ENCODE results near the gene GATA2.

The GATA2 gene

GRCh38 chr3:128464188-128464587, 28.8 kb downstream of the GATA2 start:
- peak; percentile 29 for TF ChIP-seq CTCF (IDR thresholded peaks at IDR 0.05; ENCODE audit: low read depth, low read length, missing control alignments)
- no peak overlapping the region for H3K4me3 ChIP-seq (replicated peaks; ENCODE audit: low read depth, low read length)
- no peak for DNase-seq (ENCODE audit: extremely low read depth, low read depth)

- no peak overlapping the region for H3K4me3 ChIP-seq (replicated peaks; ENCODE audit: low read depth, low read length)
- no peak for TF ChIP-seq CTCF (IDR thresholded peaks at IDR 0.05; ENCODE audit: low read depth, low read length, missing control alignments)
- no peak for DNase-seq (ENCODE audit: extremely low read depth, low read depth)
These were observed 29.2 kb downstream of the GATA2 start for GRCh38 chr3:128463771-128464170.

GRCh38 chr3:128463354-128463753, 29.6 kb downstream of the GATA2 start:
- TF ChIP-seq CTCF (IDR thresholded peaks at IDR 0.05; ENCODE audit: low read depth, low read length, missing control alignments), result no peak

GRCh38 chr3:128462931-128463330, 30.1 kb downstream of the GATA2 start:
- no peak for DNase-seq (ENCODE audit: extremely low read depth, low read depth)
- no peak overlapping the region for H3K4me3 ChIP-seq (replicated peaks; ENCODE audit: low read depth, low read length)
- TF ChIP-seq CTCF (IDR thresholded peaks at IDR 0.05; ENCODE audit: low read depth, low read length, missing control alignments), result no peak

More at GRCh38 chr3:128463354-128463753, 29.6 kb downstream of the GATA2 start:
- no peak overlapping the region for H3K4me3 ChIP-seq (replicated peaks; ENCODE audit: low read depth, low read length)
- no peak for DNase-seq (ENCODE audit: extremely low read depth, low read depth)

GRCh38 chr3:128462341-128462910, 30.6 kb downstream of the GATA2 start:
- no peak for TF ChIP-seq CTCF (IDR thresholded peaks at IDR 0.05; ENCODE audit: low read depth, low read length, missing control alignments)
- H3K4me3 ChIP-seq (replicated peaks; ENCODE audit: low read depth, low read length), result no peak overlapping the region
- no peak for DNase-seq (ENCODE audit: extremely low read depth, low read depth)

- DNase-seq (ENCODE audit: extremely low read depth, low read depth), result no peak
- no peak overlapping the region for H3K4me3 ChIP-seq (replicated peaks; ENCODE audit: low read depth, low read length)
- TF ChIP-seq CTCF (IDR thresholded peaks at IDR 0.05; ENCODE audit: low read depth, low read length, missing control alignments), result no peak
These were observed 31.3 kb downstream of the GATA2 start for GRCh38 chr3:128461731-128462130.

- TF ChIP-seq CTCF (IDR thresholded peaks at IDR 0.05; ENCODE audit: low read depth, low read length, missing control alignments), result no peak
- DNase-seq (ENCODE audit: extremely low read depth, low read depth), result no peak
- no peak overlapping the region for H3K4me3 ChIP-seq (replicated peaks; ENCODE audit: low read depth, low read length)
These were observed 33.6 kb downstream of the GATA2 start for GRCh38 chr3:128459461-128459820.

Measured in HFF-Myc (cell line).